GM23338 (cell line): ENCODE data around the gene SLC12A5. TPM values are rescaled to one million over a fixed set of nuclear protein-coding genes. Genes with fewer than 3 reads are reported as not detected.

Source experiments
- ATAC-seq: fragments of 200-7000 bp; cut with Tn5 transposase; 3 replicates; pipeline ENCODE4 v1.9.1; 2020
- DNase-seq: peaks from one replicate; pipeline ENCODE4 v3.0.0-alpha.2; 2015; ENCODE audit warnings: low spot score
- H2AFZ ChIP-seq: fragments of 200-600 bp; sonication (generic); 2 replicates; pipeline ENCODE4 v1.8.0; 2016; ENCODE audit warnings: antibody characterized with exemption, mild to moderate bottlenecking, moderate library complexity
- H3F3A ChIP-seq: fragments of 200-600 bp; sonication (generic); replicated peaks from 2 replicates; pipeline ENCODE4 v1.8.0; 2017; ENCODE audit warnings: antibody characterized with exemption, mixed run types, low read depth
- H3K27ac ChIP-seq: fragments of 200-600 bp; sonication (generic); 2 replicates; pipeline ENCODE4 v1.6.1; 2016; ENCODE audit warnings: low read depth
- H3K27me3 ChIP-seq: fragments of 200-600 bp; sonication (generic); 2 replicates; pipeline ENCODE4 v1.8.0; 2016; ENCODE audit warnings: mild to moderate bottlenecking, mixed run types, moderate library complexity; ENCODE audit not compliant: insufficient read depth
- H3K36me3 ChIP-seq: fragments of 200-600 bp; sonication (generic); 2 replicates; pipeline ENCODE4 v1.8.0; 2016; ENCODE audit warnings: mild to moderate bottlenecking; ENCODE audit not compliant: insufficient read depth
- H3K4me1 ChIP-seq: fragments of 200-600 bp; sonication (generic); 2 replicates; pipeline ENCODE4 v1.8.0; 2016; ENCODE audit warnings: mild to moderate bottlenecking, moderate library complexity; ENCODE audit not compliant: insufficient read depth
- H3K4me2 ChIP-seq: fragments of 200-600 bp; sonication (generic); 2 replicates; pipeline ENCODE4 v1.7.1; 2017; ENCODE audit warnings: mixed run types
- H3K4me3 ChIP-seq: fragments of 200-600 bp; sonication (generic); 2 replicates; pipeline ENCODE4 v1.6.1; 2016; ENCODE audit warnings: mixed run types
- H3K79me2 ChIP-seq: fragments of 200-600 bp; sonication (generic); replicated peaks from 2 replicates; pipeline ENCODE4 v1.8.0; 2017; ENCODE audit warnings: mild to moderate bottlenecking; ENCODE audit not compliant: insufficient read depth
- H3K9me2 ChIP-seq: fragments of 200-600 bp; sonication (generic); 2 replicates; pipeline ENCODE4 v1.8.0; 2017; ENCODE audit not compliant: insufficient read depth
- H4K20me1 ChIP-seq: fragments of 200-600 bp; sonication (generic); replicated peaks from 2 replicates; pipeline ENCODE4 v1.8.0; 2017; ENCODE audit warnings: mild to moderate bottlenecking; ENCODE audit not compliant: insufficient read depth
- H3K27ac Mint-ChIP-seq: 2 replicates; pipeline ENCODE4 v1.8.0; 2020; ENCODE audit warnings: inconsistent platforms, mild to moderate bottlenecking, moderate library complexity, mixed read lengths
- H3K27me3 Mint-ChIP-seq: 3 replicates; pipeline ENCODE4 v1.8.0; 2022; ENCODE audit warnings: low read depth, mild to moderate bottlenecking, moderate library complexity, mixed read lengths, inconsistent platforms; ENCODE audit not compliant: insufficient read depth, poor library complexity
- H3K36me3 Mint-ChIP-seq: 3 replicates; pipeline ENCODE4 v1.8.0; 2021; ENCODE audit warnings: low read depth, mild to moderate bottlenecking, inconsistent platforms, moderate library complexity, mixed read lengths
- H3K4me1 Mint-ChIP-seq: 3 replicates; pipeline ENCODE4 v1.8.0; 2020; ENCODE audit warnings: mild to moderate bottlenecking, inconsistent platforms, mixed read lengths
- H3K4me3 Mint-ChIP-seq: 3 replicates; pipeline ENCODE4 v1.8.0; 2021; ENCODE audit warnings: moderate library complexity, mild to moderate bottlenecking, inconsistent platforms, mixed read lengths
- H3K9me3 Mint-ChIP-seq: 3 replicates; pipeline ENCODE4 v1.8.0; 2020; ENCODE audit warnings: moderate library complexity, mild to moderate bottlenecking, inconsistent platforms, mixed read lengths
- EZH2 ChIP-seq: fragments of 200-600 bp; sonication (generic); IDR thresholded peaks from one replicate; pipeline ENCODE4 v1.8.0; 2017; ENCODE audit warnings: antibody characterized with exemption, mild to moderate bottlenecking, low read depth; ENCODE audit not compliant: unreplicated experiment
- NANOG ChIP-seq: IDR thresholded peaks from 2 replicates; pipeline ENCODE4 v1.6.1; 2016; ENCODE audit warnings: antibody characterized with exemption, borderline replicate concordance
- polyA plus RNA-seq: library from polyadenylated mRNA; unstranded; fragments of >200 nt; fragmentation: Nextera tagmentation; extraction: Ambion mirVana; gene quantifications from 2 replicates; pipeline ENCODE4 v1.2.1, GENCODE V29; 2016
- total RNA-seq: library from RNA; depleted of rRNA; stranded (reverse); fragments of >200 nt; shearing (Covaris generic); gene quantifications from 2 replicates; pipeline ENCODE4 v1.2.3, GENCODE V29; 2014
- TF ChIP-seq, protein P1 (sequence below): IDR thresholded peaks from one replicate; pipeline ENCODE4 v1.6.1; 2018; ENCODE audit warnings: antibody characterized with exemption; ENCODE audit not compliant: unreplicated experiment
- TF ChIP-seq, protein P2 (sequence below), 2 experiments: fragments of 200-600 bp in 1 of 2; sonication (generic) in 1 of 2; conservative IDR thresholded peaks; 2 replicates each; pipeline versions ENCODE4 v1.5.1 to v1.6.1; 2016 to 2017; ENCODE audit warnings: antibody characterized with exemption in 2 of 2, low read depth in 2 of 2, mild to moderate bottlenecking in 2 of 2, moderate library complexity in 1 of 2
- TF ChIP-seq, protein P3 (sequence below): IDR thresholded peaks from 2 replicates; pipeline ENCODE4 v1.6.1; 2016; ENCODE audit warnings: antibody characterized with exemption

SLC12A5 gene
- total and polyA plus RNA-seq, 2 experiments from 2014 or later = 3.5 to 8.4 TPM

- H3K27ac ChIP-seq = no peak overlapping the region
- Mint-ChIP-seq H3K27me3 (peaks cover 60% of the 10 kb centered on the region), H3K9me3 (no peaks in the 10 kb centered on the region), H3K36me3 (peaks cover 17% of the 10 kb centered on the region), H3K4me3 (peak overlapping the region; percentile 57), H3K27ac (no peak overlapping the region), H3K4me1 (peaks cover 26% of the 10 kb centered on the region)
- H3K4me1 ChIP-seq = peaks cover 22% of the 10 kb centered on the region
- peaks cover 68% of the 10 kb centered on the region for H3K27me3 ChIP-seq
- no peaks in the 10 kb centered on the region for H3K79me2 ChIP-seq
- H2AFZ ChIP-seq = no peak overlapping the region
- H3K9me2 ChIP-seq = no peaks in the 10 kb centered on the region
- DNase-seq (peak; percentile 87), ATAC-seq (peak; percentile 45)
- TF ChIP-seq NANOG = no peak
- TF ChIP-seq, protein P1, sequence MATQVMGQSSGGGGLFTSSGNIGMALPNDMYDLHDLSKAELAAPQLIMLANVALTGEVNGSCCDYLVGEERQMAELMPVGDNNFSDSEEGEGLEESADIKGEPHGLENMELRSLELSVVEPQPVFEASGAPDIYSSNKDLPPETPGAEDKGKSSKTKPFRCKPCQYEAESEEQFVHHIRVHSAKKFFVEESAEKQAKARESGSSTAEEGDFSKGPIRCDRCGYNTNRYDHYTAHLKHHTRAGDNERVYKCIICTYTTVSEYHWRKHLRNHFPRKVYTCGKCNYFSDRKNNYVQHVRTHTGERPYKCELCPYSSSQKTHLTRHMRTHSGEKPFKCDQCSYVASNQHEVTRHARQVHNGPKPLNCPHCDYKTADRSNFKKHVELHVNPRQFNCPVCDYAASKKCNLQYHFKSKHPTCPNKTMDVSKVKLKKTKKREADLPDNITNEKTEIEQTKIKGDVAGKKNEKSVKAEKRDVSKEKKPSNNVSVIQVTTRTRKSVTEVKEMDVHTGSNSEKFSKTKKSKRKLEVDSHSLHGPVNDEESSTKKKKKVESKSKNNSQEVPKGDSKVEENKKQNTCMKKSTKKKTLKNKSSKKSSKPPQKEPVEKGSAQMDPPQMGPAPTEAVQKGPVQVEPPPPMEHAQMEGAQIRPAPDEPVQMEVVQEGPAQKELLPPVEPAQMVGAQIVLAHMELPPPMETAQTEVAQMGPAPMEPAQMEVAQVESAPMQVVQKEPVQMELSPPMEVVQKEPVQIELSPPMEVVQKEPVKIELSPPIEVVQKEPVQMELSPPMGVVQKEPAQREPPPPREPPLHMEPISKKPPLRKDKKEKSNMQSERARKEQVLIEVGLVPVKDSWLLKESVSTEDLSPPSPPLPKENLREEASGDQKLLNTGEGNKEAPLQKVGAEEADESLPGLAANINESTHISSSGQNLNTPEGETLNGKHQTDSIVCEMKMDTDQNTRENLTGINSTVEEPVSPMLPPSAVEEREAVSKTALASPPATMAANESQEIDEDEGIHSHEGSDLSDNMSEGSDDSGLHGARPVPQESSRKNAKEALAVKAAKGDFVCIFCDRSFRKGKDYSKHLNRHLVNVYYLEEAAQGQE = peak; percentile 94
- peaks cover 18% of the 10 kb centered on the region for H4K20me1 ChIP-seq
- H3K4me3 ChIP-seq = peak overlapping the region; percentile 68
- H3K36me3 ChIP-seq = peaks cover 7% of the 10 kb centered on the region; the same call in 1 of the 2 replicates
- H3K4me2 ChIP-seq = peak overlapping the region; percentile 96
- peaks cover 15% of the 10 kb centered on the region for H3F3A ChIP-seq
Observed at GRCh38 chr20:46056970-46057855, 28.2 kb downstream of the SLC12A5 start.

GRCh38 chr20:46057856-46058598 lies 29.0 kb downstream of the SLC12A5 start:
- Mint-ChIP-seq H3K9me3 (no peaks in the 10 kb centered on the region), H3K4me1 (peaks cover 26% of the 10 kb centered on the region), H3K36me3 (peaks cover 24% of the 10 kb centered on the region), H3K4me3 (peak overlapping the region; percentile 70), H3K27ac (no peak overlapping the region), H3K27me3 (peaks cover 60% of the 10 kb centered on the region)
- ATAC-seq = peak; percentile 76
- peak; percentile 93 for DNase-seq
- peak overlapping the region; percentile 68 for H3K4me3 ChIP-seq
- peaks cover 15% of the 10 kb centered on the region for H3F3A ChIP-seq
- peaks cover 22% of the 10 kb centered on the region for H3K4me1 ChIP-seq
- peak overlapping the region; percentile 96 for H3K4me2 ChIP-seq
- H3K27me3 ChIP-seq = peaks cover 68% of the 10 kb centered on the region
- H3K27ac ChIP-seq = no peak overlapping the region
- peaks cover 7% of the 10 kb centered on the region; the same call in 1 of the 2 replicates for H3K36me3 ChIP-seq
- H2AFZ ChIP-seq = 0 out of 2 replicates have a peak overlapping the region, but pooled peaks have one; percentile 84
- TF ChIP-seq, protein P2, sequence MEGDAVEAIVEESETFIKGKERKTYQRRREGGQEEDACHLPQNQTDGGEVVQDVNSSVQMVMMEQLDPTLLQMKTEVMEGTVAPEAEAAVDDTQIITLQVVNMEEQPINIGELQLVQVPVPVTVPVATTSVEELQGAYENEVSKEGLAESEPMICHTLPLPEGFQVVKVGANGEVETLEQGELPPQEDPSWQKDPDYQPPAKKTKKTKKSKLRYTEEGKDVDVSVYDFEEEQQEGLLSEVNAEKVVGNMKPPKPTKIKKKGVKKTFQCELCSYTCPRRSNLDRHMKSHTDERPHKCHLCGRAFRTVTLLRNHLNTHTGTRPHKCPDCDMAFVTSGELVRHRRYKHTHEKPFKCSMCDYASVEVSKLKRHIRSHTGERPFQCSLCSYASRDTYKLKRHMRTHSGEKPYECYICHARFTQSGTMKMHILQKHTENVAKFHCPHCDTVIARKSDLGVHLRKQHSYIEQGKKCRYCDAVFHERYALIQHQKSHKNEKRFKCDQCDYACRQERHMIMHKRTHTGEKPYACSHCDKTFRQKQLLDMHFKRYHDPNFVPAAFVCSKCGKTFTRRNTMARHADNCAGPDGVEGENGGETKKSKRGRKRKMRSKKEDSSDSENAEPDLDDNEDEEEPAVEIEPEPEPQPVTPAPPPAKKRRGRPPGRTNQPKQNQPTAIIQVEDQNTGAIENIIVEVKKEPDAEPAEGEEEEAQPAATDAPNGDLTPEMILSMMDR (conservative IDR thresholded peaks at IDR 0.05; ENCODE audit: low read depth in 2 of 2) = peak; percentile 52 to 57; a peak in 3 of 4 replicates
- TF ChIP-seq EZH2 = peak; percentile 23
- TF ChIP-seq, protein P1 = peak; percentile 15
- TF ChIP-seq, protein P3, sequence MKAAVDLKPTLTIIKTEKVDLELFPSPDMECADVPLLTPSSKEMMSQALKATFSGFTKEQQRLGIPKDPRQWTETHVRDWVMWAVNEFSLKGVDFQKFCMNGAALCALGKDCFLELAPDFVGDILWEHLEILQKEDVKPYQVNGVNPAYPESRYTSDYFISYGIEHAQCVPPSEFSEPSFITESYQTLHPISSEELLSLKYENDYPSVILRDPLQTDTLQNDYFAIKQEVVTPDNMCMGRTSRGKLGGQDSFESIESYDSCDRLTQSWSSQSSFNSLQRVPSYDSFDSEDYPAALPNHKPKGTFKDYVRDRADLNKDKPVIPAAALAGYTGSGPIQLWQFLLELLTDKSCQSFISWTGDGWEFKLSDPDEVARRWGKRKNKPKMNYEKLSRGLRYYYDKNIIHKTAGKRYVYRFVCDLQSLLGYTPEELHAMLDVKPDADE = no peak
- H3K9me2 ChIP-seq = no peaks in the 10 kb centered on the region
- H4K20me1 ChIP-seq = peaks cover 18% of the 10 kb centered on the region
- H3K79me2 ChIP-seq = no peaks in the 10 kb centered on the region
